Stomach (tissue), 4 donors: ENCODE measurements around the gene LRTM2.

Experiments used
- POLR2A ChIP-seq, 4 donors: fragments of 450-650 bp; IDR thresholded peaks; one replicate each; pipeline ENCODE4 v1.6.1; 2016; ENCODE audit warnings: antibody characterized with exemption in 4 of 4, control low read depth in 2 of 4, mild to moderate bottlenecking in 1 of 4, moderate library complexity in 1 of 4
- TF ChIP-seq, protein P1 (sequence below), 7 experiments: fragments of 450-650 bp in 4 of 7; fragments of 200-600 bp in 3 of 7; sonication (generic) in 3 of 7; IDR thresholded peaks; one replicate each; pipeline ENCODE4 v1.5.1; 2016 to 2019; ENCODE audit warnings: antibody characterized with exemption in 7 of 7, control low read depth in 2 of 7, mild to moderate bottlenecking in 1 of 7

DNA sequence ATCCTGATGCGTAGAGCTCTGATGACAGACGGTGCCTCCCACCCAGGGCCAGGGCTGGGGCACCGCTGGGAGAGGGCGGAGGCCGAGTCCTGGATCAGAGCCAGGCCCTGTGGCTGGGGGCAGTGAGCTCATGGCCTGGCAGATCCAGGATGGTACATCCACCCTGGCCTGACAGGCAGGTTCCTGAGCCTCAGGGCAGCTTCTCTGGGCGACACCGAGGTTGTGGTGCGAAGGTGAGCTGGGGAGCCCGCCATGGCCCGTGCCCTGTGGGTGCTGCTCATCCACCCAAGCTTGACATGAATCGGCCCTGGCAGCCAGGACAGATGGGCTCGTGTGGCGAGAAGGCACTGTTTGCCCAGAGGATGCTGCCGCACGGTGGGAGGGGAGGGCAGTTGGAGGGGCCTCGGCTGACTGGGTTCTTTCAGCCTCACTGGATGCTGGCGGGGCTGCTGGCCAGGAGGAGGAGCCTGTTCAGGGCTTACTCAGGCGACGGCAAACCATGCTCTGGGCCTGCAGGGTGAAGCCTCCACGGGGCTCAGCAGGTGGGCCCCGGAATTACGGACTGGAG, 16.6 kb downstream of the LRTM2 start:
- TF ChIP-seq, protein P1, sequence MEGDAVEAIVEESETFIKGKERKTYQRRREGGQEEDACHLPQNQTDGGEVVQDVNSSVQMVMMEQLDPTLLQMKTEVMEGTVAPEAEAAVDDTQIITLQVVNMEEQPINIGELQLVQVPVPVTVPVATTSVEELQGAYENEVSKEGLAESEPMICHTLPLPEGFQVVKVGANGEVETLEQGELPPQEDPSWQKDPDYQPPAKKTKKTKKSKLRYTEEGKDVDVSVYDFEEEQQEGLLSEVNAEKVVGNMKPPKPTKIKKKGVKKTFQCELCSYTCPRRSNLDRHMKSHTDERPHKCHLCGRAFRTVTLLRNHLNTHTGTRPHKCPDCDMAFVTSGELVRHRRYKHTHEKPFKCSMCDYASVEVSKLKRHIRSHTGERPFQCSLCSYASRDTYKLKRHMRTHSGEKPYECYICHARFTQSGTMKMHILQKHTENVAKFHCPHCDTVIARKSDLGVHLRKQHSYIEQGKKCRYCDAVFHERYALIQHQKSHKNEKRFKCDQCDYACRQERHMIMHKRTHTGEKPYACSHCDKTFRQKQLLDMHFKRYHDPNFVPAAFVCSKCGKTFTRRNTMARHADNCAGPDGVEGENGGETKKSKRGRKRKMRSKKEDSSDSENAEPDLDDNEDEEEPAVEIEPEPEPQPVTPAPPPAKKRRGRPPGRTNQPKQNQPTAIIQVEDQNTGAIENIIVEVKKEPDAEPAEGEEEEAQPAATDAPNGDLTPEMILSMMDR (IDR thresholded peaks at IDR 0.05) = no peak
- no peak for TF ChIP-seq POLR2A (IDR thresholded peaks at IDR 0.05)
